Endothelial cell of umbilical vein (primary cell): ENCODE data around the gene OR2B2.

ENCODE experiments used
- EZH2 ChIP-seq: IDR thresholded peaks from 2 replicates; pipeline ENCODE4 v1.6.1; 2012; ENCODE audit warnings: borderline replicate concordance, low read depth, mild to moderate bottlenecking, moderate library complexity, low read length, inconsistent platforms; ENCODE audit not compliant: severe bottlenecking
- JUN ChIP-seq: IDR thresholded peaks from 2 replicates; pipeline ENCODE4 v1.6.1; 2011; ENCODE audit warnings: borderline replicate concordance, low read depth; ENCODE audit not compliant: insufficient read length, insufficient read depth
- MYC ChIP-seq: IDR thresholded peaks from one replicate; pipeline ENCODE4 v1.6.1; 2011; ENCODE audit warnings: mild to moderate bottlenecking, low read depth, low read length
- POLR2A ChIP-seq: IDR thresholded peaks from 2 replicates; pipeline ENCODE4 v1.6.1; 2012; ENCODE audit warnings: low read depth, mild to moderate bottlenecking, control low read depth, low read length
- POLR2AphosphoS5 ChIP-seq: IDR thresholded peaks from 2 replicates; pipeline ENCODE4 v1.6.1; 2012; ENCODE audit warnings: low read depth, mild to moderate bottlenecking, control low read depth, low read length, moderate library complexity; ENCODE audit not compliant: insufficient read depth
- TF ChIP-seq, protein P1 (sequence below), 2 donors: IDR thresholded peaks; 1 replicate in 1 of 2; 2 replicates in 1 of 2; pipeline ENCODE4 v1.5.1; 2011; ENCODE audit warnings: low read length in 2 of 2, mild to moderate bottlenecking in 2 of 2, moderate library complexity in 2 of 2, control low read depth in 1 of 2, inconsistent platforms in 1 of 2, low read depth in 1 of 2; ENCODE audit not compliant: insufficient read depth in 1 of 2; ENCODE audit errors: extremely low read depth in 1 of 2
- TF ChIP-seq, protein P2 (sequence below): IDR thresholded peaks from 2 replicates; pipeline ENCODE4 v1.6.1; 2011; ENCODE audit not compliant: insufficient read depth, insufficient read length

DNA sequence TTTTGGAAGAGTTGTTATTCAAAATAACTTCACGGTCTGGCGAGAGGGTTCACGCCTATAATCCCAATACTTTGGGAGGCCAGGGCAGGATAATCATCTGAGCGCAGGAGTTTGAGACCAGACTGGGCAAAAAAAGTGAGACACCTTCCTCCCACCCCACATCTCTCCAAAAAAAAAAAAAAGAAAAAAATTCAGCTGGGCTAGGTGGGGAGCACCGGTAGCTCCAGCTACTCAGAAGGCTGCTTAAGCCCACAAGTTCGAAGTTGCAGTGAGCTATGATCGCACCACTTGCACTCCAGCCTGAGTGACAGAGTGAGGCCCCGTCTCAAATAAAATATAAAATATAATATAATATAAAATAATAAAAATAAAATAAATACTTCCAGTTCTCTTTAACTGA is 10.4 kb downstream of the OR2B2 start:
- TF ChIP-seq POLR2A (no peak), EZH2 (no peak), POLR2AphosphoS5 (no peak), JUN (no peak), MYC (no peak)
- TF ChIP-seq, protein P1, sequence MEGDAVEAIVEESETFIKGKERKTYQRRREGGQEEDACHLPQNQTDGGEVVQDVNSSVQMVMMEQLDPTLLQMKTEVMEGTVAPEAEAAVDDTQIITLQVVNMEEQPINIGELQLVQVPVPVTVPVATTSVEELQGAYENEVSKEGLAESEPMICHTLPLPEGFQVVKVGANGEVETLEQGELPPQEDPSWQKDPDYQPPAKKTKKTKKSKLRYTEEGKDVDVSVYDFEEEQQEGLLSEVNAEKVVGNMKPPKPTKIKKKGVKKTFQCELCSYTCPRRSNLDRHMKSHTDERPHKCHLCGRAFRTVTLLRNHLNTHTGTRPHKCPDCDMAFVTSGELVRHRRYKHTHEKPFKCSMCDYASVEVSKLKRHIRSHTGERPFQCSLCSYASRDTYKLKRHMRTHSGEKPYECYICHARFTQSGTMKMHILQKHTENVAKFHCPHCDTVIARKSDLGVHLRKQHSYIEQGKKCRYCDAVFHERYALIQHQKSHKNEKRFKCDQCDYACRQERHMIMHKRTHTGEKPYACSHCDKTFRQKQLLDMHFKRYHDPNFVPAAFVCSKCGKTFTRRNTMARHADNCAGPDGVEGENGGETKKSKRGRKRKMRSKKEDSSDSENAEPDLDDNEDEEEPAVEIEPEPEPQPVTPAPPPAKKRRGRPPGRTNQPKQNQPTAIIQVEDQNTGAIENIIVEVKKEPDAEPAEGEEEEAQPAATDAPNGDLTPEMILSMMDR (IDR thresholded peaks at IDR 0.05; ENCODE audit: extremely low read depth in 1 of 2, insufficient read depth in 1 of 2, low read depth in 1 of 2, low read length in 2 of 2) = no peak
- TF ChIP-seq, protein P2, sequence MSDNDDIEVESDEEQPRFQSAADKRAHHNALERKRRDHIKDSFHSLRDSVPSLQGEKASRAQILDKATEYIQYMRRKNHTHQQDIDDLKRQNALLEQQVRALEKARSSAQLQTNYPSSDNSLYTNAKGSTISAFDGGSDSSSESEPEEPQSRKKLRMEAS = no peak
